OCI-LY1 (cell line): ENCODE results near the gene SHE.

Source experiments
- EZH2 ChIP-seq: fragments of 200-600 bp; sonication (generic), shearing (Covaris generic); IDR thresholded peaks from 2 replicates; pipeline ENCODE4 v1.8.0; 2017; ENCODE audit warnings: borderline replicate concordance, mixed run types, mild to moderate bottlenecking, antibody characterized with exemption, low read length, moderate library complexity, mixed read lengths
- TF ChIP-seq, protein P1 (sequence below): fragments of 200-600 bp; sonication (generic), shearing (Covaris generic); IDR thresholded peaks from 2 replicates; pipeline ENCODE4 v1.5.1; 2017; ENCODE audit warnings: mild to moderate bottlenecking, antibody characterized with exemption, low read length, moderate library complexity, mixed read lengths

- TF ChIP-seq, protein P1, sequence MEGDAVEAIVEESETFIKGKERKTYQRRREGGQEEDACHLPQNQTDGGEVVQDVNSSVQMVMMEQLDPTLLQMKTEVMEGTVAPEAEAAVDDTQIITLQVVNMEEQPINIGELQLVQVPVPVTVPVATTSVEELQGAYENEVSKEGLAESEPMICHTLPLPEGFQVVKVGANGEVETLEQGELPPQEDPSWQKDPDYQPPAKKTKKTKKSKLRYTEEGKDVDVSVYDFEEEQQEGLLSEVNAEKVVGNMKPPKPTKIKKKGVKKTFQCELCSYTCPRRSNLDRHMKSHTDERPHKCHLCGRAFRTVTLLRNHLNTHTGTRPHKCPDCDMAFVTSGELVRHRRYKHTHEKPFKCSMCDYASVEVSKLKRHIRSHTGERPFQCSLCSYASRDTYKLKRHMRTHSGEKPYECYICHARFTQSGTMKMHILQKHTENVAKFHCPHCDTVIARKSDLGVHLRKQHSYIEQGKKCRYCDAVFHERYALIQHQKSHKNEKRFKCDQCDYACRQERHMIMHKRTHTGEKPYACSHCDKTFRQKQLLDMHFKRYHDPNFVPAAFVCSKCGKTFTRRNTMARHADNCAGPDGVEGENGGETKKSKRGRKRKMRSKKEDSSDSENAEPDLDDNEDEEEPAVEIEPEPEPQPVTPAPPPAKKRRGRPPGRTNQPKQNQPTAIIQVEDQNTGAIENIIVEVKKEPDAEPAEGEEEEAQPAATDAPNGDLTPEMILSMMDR = no peak
- no peak for TF ChIP-seq EZH2
These were observed 66.5 kb downstream of the SHE start for GRCh38 chr1:154435599-154436200.
